ENCODE results near the gene YTHDF2.

The YTHDF2 gene

DNA sequence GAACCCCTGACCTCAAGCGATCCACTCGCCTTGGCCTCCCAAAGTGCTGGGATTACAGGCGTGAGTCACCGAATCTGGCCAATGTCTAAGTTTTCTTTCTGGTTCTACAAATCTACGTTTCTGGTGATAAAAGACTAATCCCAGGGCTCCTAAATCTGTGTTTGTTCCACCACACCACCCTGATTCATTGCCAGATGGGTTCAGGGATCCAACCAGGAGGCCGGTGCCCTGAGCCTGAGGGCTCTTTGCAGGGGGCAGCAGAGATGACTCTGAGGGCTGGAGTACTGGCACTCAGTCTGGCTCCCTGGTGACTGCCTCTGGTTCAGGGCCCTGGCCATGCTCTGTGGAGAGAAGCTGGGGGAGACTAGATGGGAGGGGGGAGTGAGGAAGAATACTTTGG is 64.7 kb downstream of the YTHDF2 start:
- DNase-seq (ENCODE audit: low read depth, low spot score), result peak; percentile 51

DNA sequence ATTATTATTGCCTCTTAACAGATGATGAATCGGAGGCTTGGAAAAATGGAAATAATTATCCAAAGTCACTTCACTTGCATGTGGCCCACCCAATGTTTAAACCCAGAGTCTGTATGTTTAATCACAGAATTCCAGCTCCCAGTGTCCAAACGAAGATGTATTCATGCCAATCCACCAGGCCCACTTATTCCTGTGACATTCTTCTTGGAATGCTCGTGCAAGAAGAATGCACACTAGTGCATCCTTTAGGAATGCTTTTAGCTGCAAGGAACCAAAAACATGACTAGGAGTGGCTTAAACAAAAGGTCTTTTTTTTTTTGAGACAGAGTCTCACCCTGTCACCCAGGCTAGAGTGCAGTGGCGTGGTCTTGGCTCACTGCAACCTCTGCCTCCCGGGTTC is 66.3 kb downstream of the YTHDF2 start:
- DNase-seq (ENCODE audit: low read depth, low spot score), result no peak

DNA sequence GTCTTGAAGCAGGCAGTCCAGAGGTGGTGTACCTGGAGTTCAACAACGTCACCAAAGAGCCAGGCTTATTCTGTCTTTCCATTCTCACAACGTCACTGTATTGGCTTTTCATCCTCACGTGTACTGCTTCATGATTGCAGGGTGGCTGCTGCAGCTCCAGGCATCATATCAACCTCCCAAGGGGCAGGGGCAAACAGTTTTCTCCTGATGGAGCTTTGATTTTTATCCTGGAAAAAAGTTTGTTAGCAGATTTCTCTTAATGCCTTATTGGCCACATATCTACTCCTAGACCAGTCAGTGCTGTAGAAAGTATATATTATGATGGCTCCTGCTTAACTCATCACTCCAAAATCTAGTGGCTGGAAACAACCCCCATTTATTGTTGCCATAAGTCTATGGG is 66.9 kb downstream of the YTHDF2 start:
- DNase-seq (ENCODE audit: low read depth, low spot score), result no peak

DNA sequence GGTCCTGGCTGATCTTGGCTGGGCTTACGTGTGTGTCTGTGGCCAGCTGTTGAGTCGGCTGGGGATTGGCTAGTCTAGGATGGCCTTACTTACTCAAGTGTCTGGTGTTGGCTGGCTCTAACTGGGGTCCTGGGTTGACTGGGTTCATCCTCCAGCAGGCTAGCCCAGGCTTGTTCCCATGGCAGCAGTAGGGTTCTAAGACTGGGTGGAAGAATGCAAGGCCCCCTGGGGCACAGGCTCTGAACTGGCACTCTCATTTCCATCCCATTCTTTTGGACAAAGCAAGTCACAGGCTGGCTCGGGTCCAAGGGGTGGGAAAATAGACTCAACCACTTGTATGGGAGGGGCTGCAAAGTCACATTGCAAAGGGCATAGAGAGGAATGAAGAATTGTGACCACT is 67.3 kb downstream of the YTHDF2 start:
- DNase-seq (ENCODE audit: low read depth, low spot score), result no peak

DNA sequence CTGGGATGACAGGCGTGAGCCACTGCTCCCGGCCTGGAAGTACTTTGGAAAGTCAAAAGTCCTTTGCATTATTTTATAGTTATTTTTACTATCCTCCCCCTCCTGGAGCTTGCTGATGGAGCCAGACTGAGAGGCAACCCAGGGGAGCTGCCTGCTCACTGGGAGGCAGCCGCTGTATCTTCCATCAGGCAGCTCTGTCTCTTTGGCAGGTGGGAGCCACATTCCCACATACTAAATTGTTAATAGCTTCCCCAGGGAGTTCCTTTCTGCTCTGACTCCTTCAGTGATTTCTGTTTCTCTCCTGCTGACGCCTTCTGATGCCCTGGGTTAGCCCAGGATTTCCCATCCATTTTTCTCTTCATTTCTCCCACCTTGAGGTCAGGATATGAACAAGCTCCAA is 70.3 kb downstream of the YTHDF2 start:
- DNase-seq (ENCODE audit: low read depth, low spot score), result no peak

DNA sequence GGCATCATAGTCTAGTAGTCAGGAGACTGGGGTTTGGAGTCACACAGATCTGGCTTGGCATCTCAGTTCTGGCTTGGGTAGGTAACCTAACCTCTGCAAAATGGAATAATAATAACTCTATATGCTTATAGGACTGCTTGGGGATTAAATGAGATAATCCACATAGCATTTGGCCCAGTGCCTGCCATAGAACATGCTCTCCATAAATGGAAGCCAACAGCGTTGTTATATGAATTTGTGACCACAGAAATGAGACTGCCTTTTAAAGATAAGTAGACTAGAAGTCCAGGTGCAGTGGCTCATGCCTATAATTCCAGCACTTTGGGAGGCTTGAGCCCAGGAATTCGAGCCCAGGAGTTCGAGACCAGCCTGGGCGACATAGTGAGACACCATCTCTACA is 71.2 kb downstream of the YTHDF2 start:
- no peak for DNase-seq (ENCODE audit: low read depth, low spot score)

DNA sequence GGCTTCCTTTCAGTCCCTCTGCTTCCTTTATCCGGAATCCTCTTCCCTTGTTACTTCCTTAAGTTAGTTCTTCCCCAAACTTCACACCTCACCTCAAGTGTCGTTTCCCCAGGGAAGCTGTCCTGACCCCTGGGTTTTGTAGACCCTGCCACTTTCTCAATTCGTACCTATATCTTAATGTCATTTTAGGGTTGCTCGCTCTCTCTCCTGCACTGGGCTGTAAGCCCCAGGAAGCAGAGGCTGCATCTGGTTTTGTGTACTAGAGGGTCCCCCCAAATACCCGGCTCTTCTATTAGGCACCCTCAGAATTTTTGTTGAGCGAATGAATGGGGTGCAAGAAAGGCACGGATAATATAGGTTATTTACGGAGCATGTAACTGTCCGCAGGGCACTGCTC is 74.6 kb downstream of the YTHDF2 start:
- no peak for DNase-seq (ENCODE audit: low read depth, low spot score)

DNA sequence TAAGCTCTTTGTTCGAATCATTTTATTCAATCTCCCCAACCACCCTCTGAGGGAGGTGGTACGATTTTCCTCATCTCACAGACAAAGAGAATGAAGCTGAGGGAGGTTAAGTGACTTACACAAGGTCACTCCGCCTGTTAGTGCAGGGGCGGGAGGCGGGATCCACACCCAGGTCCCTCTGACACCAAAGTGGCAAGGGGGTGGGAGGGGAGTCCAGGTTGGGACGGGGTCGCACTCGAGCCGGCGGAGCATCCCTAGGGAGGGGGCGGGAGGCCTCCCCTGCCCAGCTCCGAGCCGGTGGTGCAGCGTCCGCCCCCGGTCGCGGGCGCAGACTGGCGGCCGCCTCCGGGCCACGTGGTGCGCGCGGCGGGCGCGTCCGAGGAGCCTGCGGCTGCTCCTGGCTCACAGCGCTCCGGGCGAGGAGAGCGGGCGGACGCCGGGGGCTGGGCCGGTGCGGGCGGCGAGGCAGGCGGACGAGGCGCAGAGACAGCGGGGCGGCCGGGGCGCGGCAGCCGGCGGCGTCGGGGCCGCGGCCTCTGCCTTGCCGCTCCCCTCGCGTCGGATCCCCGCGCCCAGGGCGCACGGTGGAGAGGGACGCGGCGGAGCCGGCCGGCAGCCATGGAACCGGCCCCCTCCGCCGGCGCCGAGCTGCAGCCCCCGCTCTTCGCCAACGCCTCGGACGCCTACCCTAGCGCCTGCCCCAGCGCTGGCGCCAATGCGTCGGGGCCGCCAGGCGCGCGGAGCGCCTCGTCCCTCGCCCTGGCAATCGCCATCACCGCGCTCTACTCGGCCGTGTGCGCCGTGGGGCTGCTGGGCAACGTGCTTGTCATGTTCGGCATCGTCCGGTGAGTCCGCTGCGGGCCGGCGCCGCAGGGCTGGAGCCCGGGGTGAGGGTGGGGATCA is 75.3 kb downstream of the YTHDF2 start, which contains the start of gene OPRD1:
TSS of gene OPRD1 (plus strand) at position 405 of the 903 bp plus-strand sequence. CDS start at position 619, 214 bp downstream.
- DNase-seq (ENCODE audit: low read depth, low spot score), result peak; percentile 47

DNA sequence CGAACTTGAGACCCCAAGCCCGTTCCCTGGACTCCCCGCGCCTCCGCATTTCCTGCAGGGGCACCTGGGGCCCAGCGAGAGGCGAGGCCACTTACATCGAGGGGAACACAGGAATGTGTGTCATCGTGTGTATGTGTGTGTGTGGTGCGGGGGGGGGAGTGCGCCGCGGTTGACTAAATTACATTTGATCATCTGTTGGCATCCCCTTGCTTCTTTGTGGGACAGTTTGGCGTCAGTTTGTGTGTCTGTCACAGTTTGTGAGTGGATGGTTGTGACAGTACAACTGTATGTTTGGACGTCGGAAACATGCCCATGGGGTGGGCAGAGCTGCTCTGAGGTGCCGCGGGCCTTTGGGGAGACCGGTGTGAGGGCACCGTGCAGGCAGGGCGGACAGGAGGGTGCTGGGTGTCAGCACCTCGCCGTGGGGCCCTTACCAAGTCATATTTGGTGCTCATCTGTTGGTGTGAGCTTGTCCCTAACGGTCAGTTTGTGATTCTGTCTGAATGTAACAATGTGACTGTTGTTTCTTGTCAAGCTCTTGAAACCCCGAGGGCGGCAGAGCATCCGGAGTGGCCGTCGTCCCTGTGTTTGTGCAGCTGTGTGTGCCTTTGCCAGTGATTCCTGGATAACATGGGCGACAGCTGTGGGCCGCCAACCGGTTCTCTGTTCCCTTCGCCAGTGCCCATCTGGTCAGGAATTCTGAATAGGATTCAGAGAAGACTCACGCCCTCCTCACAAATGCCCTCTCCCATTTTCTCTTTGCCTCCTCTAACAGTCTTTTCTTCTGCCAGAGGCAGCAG is 76.1 kb downstream of the YTHDF2 start:
- no peak for DNase-seq (ENCODE audit: low read depth, low spot score)

DNA sequence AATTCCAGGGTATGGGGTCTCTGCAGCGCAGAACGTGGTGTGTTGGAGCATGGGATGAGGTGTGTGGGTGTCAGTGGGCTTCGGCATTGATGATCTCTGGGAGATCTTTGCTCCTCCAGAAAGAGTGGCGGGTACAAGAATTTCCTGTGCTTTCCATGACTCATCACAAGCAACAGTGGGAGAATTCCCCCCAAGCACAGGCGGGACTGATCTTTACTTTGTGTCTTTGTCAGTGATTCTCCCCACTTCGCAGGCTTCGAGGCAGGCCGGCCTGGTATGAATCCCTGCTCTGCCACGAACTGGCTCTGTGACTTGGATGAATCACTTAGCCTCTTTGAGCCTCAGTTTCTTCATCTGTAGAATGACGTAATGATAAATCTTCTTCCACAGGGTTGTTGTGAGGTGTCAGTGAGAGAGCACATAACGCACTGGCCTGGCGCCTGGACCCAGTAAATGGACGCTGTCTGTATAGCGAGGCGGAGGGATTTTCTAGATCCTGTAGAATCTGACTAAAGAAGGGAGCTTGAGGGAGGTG is 77.3 kb downstream of the YTHDF2 start:
- no peak for DNase-seq (ENCODE audit: low read depth, low spot score)

DNA sequence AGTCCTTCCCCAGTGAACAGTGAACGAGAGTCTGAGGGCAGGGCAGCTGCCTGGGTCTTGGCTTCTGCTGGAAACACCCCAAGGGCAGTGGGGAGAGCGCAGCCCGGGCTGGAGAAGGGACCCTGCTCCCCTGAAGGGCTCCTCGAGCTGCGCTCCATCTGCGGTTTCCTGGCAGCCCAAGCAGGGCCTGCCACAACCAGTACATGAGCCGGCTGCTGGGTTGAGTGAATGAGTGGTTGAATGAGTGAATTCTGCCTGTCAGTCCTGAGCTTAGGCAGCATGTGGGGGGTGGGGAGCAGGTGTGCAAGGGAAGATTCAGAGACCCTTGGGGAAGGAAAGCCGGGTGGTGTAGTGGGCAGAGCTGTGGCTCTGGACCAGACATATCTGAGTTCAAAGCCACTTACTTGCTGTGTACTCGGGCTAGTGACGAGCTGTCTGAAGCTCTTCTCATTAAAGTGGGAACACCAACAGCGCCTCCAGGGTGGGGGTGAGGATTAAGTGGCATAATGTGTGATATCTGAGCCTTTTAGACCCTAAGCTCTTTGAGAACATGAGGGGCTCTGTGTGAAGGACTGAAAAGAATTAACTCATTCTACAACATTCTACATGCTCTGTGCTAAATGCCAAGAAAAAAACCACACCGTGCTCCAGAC is 78.9 kb downstream of the YTHDF2 start:
- DNase-seq (ENCODE audit: low read depth, low spot score), result peak; percentile 26

DNA sequence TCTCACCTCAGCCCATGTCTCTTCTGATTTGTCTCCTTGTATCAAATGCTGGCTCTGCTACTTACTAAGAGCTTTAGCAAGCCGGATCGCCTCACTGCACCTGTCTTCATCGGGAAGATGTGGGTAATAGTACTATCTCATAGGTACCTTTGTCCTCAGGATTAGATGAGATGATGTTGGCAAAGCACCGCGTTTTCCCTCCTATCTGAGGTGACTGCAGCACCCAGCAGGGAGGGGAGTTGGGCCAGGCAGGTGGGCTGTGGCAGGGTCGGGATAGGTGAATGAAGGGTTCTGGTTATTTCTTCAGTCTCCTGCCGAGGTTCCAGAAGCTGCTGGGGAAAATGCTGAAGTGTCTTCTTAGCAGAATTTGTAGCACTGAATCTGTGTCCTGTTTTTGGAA is 80.4 kb downstream of the YTHDF2 start:
- DNase-seq (ENCODE audit: low read depth, low spot score), result no peak

DNA sequence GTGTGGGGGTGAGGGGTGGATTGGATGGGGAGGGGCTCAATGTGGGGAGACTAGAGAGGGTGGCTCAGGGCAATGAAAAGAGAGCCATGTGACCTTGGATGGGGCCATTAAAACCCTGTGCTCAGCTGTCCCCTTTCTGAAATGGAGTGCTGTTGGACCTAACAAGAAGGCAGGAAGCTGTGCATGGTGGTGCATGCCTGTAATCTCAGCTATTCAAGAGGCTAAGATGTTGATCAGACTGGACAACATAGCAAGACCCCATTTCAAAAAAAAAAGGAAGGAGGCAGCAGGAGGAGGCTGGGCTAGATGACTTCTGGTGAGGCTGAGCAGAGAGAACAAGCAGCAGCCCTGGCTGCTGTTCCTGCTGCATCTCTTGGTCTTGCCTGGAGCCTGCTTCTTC is 82.3 kb downstream of the YTHDF2 start:
- DNase-seq (ENCODE audit: low read depth, low spot score), result no peak

Measured in ELF-1 (cell line).